ENCODE data around the gene IL31RA.

IL31RA gene

DNA sequence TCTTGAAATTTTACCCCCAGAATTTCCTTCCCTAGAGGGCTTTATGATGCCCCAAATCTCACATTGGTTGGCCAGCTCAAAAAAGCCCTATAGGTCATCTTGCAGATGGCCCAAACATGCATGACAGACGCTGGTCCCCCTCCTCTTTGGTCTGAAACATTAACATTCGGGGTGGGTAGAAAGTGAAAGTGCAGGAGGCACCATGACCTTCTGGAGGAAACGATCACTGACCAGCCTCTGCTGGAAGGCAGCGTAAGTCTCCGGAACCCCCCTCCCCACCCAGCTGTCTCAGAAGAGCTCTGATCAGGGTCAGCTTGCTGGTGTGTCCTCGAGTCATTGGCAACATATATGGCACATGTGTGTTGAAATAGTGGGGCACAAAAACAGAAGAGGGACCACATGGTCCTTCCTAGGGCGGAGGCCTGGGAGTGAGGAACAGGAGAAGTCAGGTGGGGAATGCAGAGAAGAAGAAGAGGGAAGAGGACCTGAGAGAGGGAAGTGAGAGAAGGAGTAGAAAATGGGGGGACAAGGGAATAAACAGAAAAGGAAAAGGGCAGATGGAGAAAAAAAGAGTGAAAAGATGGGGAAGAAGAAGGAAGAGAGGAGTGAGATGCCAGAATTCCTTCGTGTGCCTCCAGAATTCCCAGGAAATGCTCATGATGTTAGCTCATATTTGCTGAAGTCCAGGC is 46.2 kb downstream of the IL31RA start:
- no peak overlapping the region; the same call in 1 of the 2 replicates for H3K4me3 ChIP-seq (ENCODE audit: control insufficient read depth, low read depth, low read length)
- no peak for DNase-seq (ENCODE audit: low read depth)
- TF ChIP-seq, protein P1, sequence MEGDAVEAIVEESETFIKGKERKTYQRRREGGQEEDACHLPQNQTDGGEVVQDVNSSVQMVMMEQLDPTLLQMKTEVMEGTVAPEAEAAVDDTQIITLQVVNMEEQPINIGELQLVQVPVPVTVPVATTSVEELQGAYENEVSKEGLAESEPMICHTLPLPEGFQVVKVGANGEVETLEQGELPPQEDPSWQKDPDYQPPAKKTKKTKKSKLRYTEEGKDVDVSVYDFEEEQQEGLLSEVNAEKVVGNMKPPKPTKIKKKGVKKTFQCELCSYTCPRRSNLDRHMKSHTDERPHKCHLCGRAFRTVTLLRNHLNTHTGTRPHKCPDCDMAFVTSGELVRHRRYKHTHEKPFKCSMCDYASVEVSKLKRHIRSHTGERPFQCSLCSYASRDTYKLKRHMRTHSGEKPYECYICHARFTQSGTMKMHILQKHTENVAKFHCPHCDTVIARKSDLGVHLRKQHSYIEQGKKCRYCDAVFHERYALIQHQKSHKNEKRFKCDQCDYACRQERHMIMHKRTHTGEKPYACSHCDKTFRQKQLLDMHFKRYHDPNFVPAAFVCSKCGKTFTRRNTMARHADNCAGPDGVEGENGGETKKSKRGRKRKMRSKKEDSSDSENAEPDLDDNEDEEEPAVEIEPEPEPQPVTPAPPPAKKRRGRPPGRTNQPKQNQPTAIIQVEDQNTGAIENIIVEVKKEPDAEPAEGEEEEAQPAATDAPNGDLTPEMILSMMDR (IDR thresholded peaks at IDR 0.05; ENCODE audit: control insufficient read depth, insufficient read depth, low read depth, low read length, missing control alignments), result no peak

DNA sequence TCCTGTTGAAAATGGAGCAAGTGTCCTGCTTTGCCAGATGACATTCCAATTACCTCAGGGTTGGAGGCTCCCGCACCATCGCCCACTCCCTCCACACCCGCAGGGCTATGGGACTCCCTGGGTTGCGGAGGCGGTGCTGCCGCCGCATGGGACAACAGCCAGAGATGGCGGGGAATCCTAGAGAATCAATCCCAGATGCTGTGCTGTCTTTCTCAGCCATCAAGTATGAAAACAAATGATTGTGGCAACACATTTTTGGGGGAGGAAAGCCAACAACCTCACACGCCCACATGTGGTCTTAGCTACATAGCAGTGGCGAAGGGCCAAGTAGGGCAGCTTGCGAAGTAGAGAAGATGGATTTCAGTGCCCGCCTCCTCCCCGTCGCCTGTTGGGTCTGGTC is 46.7 kb downstream of the IL31RA start:
- peak overlapping the region; percentile 16 for H3K4me3 ChIP-seq (ENCODE audit: control insufficient read depth, low read depth, low read length)
- TF ChIP-seq, protein P1 (IDR thresholded peaks at IDR 0.05; ENCODE audit: control insufficient read depth, insufficient read depth, low read depth, low read length, missing control alignments), result no peak
- DNase-seq (ENCODE audit: low read depth), result peak; percentile 94

DNA sequence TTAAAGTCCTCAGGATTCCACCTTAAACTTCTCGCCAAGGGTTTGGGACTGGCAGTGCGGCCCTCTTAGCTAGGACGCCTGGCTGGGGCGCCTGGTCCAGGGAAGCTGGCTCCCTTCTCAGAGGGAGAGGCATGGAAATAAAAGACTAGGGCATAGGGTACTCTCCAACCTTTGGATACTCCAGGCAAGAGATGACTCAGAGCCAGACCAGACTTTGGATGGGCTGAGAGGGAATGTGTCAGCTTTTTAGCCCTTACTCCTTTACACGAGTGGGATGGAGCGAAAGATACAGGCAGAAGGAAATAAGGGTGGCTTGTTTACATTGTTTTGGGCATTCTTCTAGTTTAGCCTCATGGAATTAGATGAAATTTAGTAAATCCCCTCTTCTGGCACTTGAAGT is 48.2 kb downstream of the IL31RA start:
- H3K4me3 ChIP-seq (ENCODE audit: control insufficient read depth, low read depth, low read length), result no peak overlapping the region
- no peak for DNase-seq (ENCODE audit: low read depth)
- TF ChIP-seq, protein P1 (IDR thresholded peaks at IDR 0.05; ENCODE audit: control insufficient read depth, insufficient read depth, low read depth, low read length, missing control alignments), result no peak

DNA sequence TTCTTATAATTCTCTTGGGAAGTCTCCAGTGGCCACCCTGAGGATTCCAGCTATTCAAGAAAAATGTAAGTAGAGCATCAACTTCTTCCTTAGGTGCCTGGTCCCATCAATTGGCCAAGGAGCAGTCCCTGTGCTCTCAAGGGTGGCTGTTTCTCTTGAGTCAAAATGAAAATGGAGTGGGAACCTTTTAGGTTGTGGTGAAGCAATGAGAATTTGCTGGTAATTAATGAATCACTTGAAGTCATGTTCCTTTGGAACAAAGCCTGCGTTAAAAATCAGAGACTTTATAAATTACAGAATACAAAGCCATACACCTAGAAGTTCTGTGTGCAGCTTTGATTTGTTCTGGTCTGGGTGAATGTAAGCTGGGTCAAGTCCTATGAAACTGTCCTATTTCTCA is 48.9 kb downstream of the IL31RA start:
- DNase-seq (ENCODE audit: low read depth), result no peak
- TF ChIP-seq, protein P1 (IDR thresholded peaks at IDR 0.05; ENCODE audit: control insufficient read depth, insufficient read depth, low read depth, low read length, missing control alignments), result no peak
- H3K4me3 ChIP-seq (ENCODE audit: control insufficient read depth, low read depth, low read length), result no peak overlapping the region

DNA sequence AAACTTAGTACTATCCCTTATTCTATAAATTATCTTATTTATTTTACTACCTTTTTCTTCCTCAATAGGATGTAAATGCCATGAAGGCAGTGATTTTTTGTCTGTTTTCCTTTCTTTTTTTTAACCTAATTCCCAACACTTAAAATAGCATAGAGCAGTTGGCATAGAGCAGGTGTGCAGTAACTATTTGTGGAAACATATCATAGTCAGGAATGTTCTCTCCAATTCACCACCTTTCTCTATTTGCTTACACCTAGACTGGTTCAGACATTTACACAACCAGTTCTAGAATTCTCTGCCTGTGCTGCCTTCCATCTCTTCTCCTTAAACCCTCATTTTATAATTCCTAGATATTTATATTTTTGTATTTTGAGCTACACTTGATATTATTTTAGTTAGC is 49.6 kb downstream of the IL31RA start:
- H3K4me3 ChIP-seq (ENCODE audit: control insufficient read depth, low read depth, low read length), result no peak overlapping the region
- DNase-seq (ENCODE audit: low read depth), result no peak
- TF ChIP-seq, protein P1 (IDR thresholded peaks at IDR 0.05; ENCODE audit: control insufficient read depth, insufficient read depth, low read depth, low read length, missing control alignments), result no peak

DNA sequence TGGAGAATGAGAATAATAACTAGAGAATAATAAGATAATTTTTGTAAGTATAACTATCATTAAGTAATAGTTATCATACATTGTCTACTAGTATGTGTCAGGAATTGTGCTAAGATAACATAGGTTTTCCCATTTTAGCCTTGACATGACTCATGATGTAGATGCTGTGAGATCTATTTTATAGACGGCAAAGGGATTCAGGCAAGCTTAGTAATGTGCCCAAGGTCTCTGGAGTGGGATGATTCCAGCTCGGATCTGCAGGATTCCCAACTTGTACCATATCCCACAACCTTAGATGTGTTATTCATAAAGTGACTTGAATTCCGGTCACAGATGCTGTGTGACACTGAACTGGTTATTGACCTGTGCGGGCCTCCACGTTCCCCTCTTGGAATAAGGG is 51.5 kb downstream of the IL31RA start:
- DNase-seq (ENCODE audit: low read depth), result no peak
- TF ChIP-seq, protein P1 (IDR thresholded peaks at IDR 0.05; ENCODE audit: control insufficient read depth, insufficient read depth, low read depth, low read length, missing control alignments), result no peak
- H3K4me3 ChIP-seq (ENCODE audit: control insufficient read depth, low read depth, low read length), result no peak overlapping the region

Data from AG09309 (cell line).